KMS-11 (cell line): Measurements from ENCODE around the gene SGMS2.

ENCODE experiments used
- H2AFZ ChIP-seq: fragments of 200-600 bp; sonication (generic); 2 replicates; pipeline ENCODE4 v1.6.1; 2016; ENCODE audit warnings: antibody characterized with exemption, mixed run types, low read depth
- H3K27ac ChIP-seq: fragments of 200-600 bp; sonication (generic); 2 replicates; pipeline ENCODE4 v1.6.1; 2016; ENCODE audit warnings: mild to moderate bottlenecking, mixed run types
- H3K27me3 ChIP-seq: fragments of 200-600 bp; sonication (generic); 2 replicates; pipeline ENCODE4 v1.6.1; 2017; ENCODE audit warnings: mild to moderate bottlenecking, low read depth, mixed run types, moderate library complexity; ENCODE audit not compliant: insufficient read depth
- H3K36me3 ChIP-seq: fragments of 200-600 bp; sonication (generic); 2 replicates; pipeline ENCODE4 v1.6.1; 2017; ENCODE audit warnings: mild to moderate bottlenecking, mixed run types; ENCODE audit not compliant: insufficient read depth
- H3K4me1 ChIP-seq: fragments of 200-600 bp; sonication (generic); 2 replicates; pipeline ENCODE4 v1.6.1; 2016; ENCODE audit warnings: mild to moderate bottlenecking, low read depth, mixed run types; ENCODE audit not compliant: poor library complexity, severe bottlenecking
- H3K4me2 ChIP-seq: fragments of 200-600 bp; sonication (generic); 2 replicates; pipeline ENCODE4 v1.7.0; 2016; ENCODE audit warnings: mild to moderate bottlenecking, mixed run types
- H3K4me3 ChIP-seq: fragments of 200-600 bp; sonication (generic); IDR thresholded peaks from 2 replicates; pipeline ENCODE4 v1.6.1; 2017; ENCODE audit warnings: low read depth, low read length, mixed read lengths; ENCODE audit not compliant: insufficient read depth
- H3K79me2 ChIP-seq: fragments of 200-600 bp; sonication (generic); 2 replicates; pipeline ENCODE4 v1.6.1; 2016; ENCODE audit warnings: low read depth, mixed run types; ENCODE audit not compliant: insufficient read depth
- H3K9ac ChIP-seq: fragments of 200-600 bp; sonication (generic); 2 replicates; pipeline ENCODE4 v1.6.1; 2016; ENCODE audit warnings: mild to moderate bottlenecking, mixed run types
- H4K20me1 ChIP-seq: fragments of 200-600 bp; sonication (generic); 2 replicates; pipeline ENCODE4 v1.6.1; 2016; ENCODE audit warnings: mild to moderate bottlenecking, mixed run types; ENCODE audit not compliant: insufficient read depth
- CTCF ChIP-seq: fragments of 200-600 bp; sonication (generic); conservative IDR thresholded peaks from 2 replicates; pipeline ENCODE4 v1.6.1; 2017; ENCODE audit warnings: low read depth, mild to moderate bottlenecking, antibody characterized with exemption, low read length, moderate library complexity, mixed read lengths

Gene SGMS2

GRCh38 chr4:107791902-107792301, 32.8 kb upstream of the SGMS2 start:
- no peak overlapping the region for H3K9ac ChIP-seq
- no peak overlapping the region for H3K4me2 ChIP-seq
- H3K27ac ChIP-seq = no peak overlapping the region
- no peaks in the 10 kb centered on the region for H3K27me3 ChIP-seq
- TF ChIP-seq CTCF = no peak
- H3K4me3 ChIP-seq = no peak overlapping the region
- H4K20me1 ChIP-seq = no peaks in the 10 kb centered on the region
- no peaks in the 10 kb centered on the region for H3K4me1 ChIP-seq
- no peak overlapping the region for H2AFZ ChIP-seq
- H3K36me3 ChIP-seq = no peaks in the 10 kb centered on the region
- H3K79me2 ChIP-seq = no peaks in the 10 kb centered on the region

- Histone ChIP-seq H3K27me3 (no peaks in the 10 kb centered on the region), H2AFZ (no peak overlapping the region), H3K79me2 (no peaks in the 10 kb centered on the region), H4K20me1 (no peaks in the 10 kb centered on the region), H3K4me2 (no peak overlapping the region), H3K36me3 (no peaks in the 10 kb centered on the region), H3K27ac (no peak overlapping the region), H3K4me1 (no peaks in the 10 kb centered on the region), H3K9ac (no peak overlapping the region), H3K4me3 (no peak overlapping the region)
- TF ChIP-seq CTCF = no peak
Measured at GRCh38 chr4:107792711-107793110, 32.0 kb upstream of the SGMS2 start.

- H4K20me1 ChIP-seq = no peaks in the 10 kb centered on the region
- no peaks in the 10 kb centered on the region for H3K79me2 ChIP-seq
- H3K9ac ChIP-seq = no peak overlapping the region
- no peaks in the 10 kb centered on the region for H3K27me3 ChIP-seq
- H3K27ac ChIP-seq = no peak overlapping the region
- no peak overlapping the region for H3K4me2 ChIP-seq
- no peak for TF ChIP-seq CTCF
- H3K36me3 ChIP-seq = no peaks in the 10 kb centered on the region
- no peak overlapping the region for H3K4me3 ChIP-seq
- no peak overlapping the region for H2AFZ ChIP-seq
- H3K4me1 ChIP-seq = no peaks in the 10 kb centered on the region
Measured at GRCh38 chr4:107793996-107794395, 30.7 kb upstream of the SGMS2 start.

- Histone ChIP-seq H3K79me2 (no peaks in the 10 kb centered on the region), H4K20me1 (no peaks in the 10 kb centered on the region), H3K4me1 (no peaks in the 10 kb centered on the region), H3K4me2 (no peak overlapping the region), H3K27me3 (no peaks in the 10 kb centered on the region), H2AFZ (no peak overlapping the region), H3K4me3 (no peak overlapping the region), H3K36me3 (no peaks in the 10 kb centered on the region), H3K27ac (no peak overlapping the region), H3K9ac (no peak overlapping the region)
- TF ChIP-seq CTCF = no peak
Measured at GRCh38 chr4:107799669-107800450, 24.9 kb upstream of the SGMS2 start.
